ENCODE measurements around the gene SRRM2. TPM values are rescaled to one million over a fixed set of nuclear protein-coding genes. Genes with fewer than 3 reads are reported as not detected.

SRRM2 gene
- total RNA-seq, 2 donors from 2014 or later: 1,185 to 1,285 TPM

- Mint-ChIP-seq H3K27ac (no peak overlapping the region), H3K4me1 (peaks cover 4% of the 10 kb centered on the region), H3K36me3 (ENCODE audit: low read depth) (no peaks in the 10 kb centered on the region), H3K4me3 (no peak overlapping the region), H3K27me3 (peaks cover 18% of the 10 kb centered on the region)
- ATAC-seq (no peak), DNase-seq (no peak)
- no peaks in the 10 kb centered on the region for H3K9me3 ChIP-seq (ENCODE audit: control insufficient read depth, low read length, poor library complexity, severe bottlenecking)
These were observed 51.2 kb downstream of the SRRM2 start for GRCh38 chr16:2803545-2804195.

DNA sequence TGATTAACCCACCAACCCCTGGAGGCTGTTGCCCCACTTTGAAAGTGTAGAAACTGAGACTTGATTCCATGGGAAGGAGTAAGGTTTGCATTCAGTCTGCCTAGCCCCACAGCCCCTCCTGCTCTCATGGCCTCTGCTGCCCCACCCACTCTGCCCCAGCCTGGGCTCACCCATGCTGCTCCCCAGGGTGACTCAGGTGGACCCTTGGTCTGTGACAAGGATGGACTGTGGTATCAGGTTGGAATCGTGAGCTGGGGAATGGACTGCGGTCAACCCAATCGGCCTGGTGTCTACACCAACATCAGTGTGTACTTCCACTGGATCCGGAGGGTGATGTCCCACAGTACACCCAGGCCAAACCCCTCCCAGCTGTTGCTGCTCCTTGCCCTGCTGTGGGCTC, 52.3 kb downstream of the SRRM2 start:
- DNase-seq: no peak
- no peak overlapping the region for H3K4me3 Mint-ChIP-seq
- H3K9me3 ChIP-seq (ENCODE audit: control insufficient read depth, low read length, poor library complexity, severe bottlenecking): no peaks in the 10 kb centered on the region
- H3K4me1 Mint-ChIP-seq: peaks cover 4% of the 10 kb centered on the region
- H3K27ac Mint-ChIP-seq: no peak overlapping the region
- H3K36me3 Mint-ChIP-seq (ENCODE audit: low read depth): peaks cover 2% of the 10 kb centered on the region
- no peak for ATAC-seq
- H3K27me3 Mint-ChIP-seq: peaks cover 28% of the 10 kb centered on the region

DNA sequence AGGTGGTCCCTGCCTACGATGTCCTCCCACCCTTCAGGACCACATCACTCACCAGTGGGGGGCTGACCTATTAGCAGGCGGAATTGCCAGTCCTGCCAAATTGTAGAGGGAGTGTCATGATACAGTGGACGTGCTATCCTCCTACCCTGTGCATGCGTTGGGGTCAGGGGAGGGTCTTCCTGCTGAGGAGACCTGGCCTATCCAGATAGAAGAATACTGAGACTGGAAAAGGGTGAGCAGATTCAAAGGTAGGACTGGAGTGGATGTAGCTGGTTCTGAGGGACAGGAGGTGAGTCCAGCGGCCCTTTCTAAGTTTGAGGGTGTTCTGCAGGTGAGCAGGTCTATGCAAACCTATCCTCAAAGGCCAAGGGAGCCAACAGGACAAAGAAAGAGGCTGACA, 53.8 kb downstream of the SRRM2 start:
- Mint-ChIP-seq H3K27ac (no peak overlapping the region), H3K27me3 (peaks cover 38% of the 10 kb centered on the region), H3K4me1 (peaks cover 4% of the 10 kb centered on the region), H3K36me3 (ENCODE audit: low read depth) (peaks cover 2% of the 10 kb centered on the region), H3K4me3 (no peak overlapping the region)
- DNase-seq (no peak), ATAC-seq (no peak)
- no peaks in the 10 kb centered on the region for H3K9me3 ChIP-seq (ENCODE audit: control insufficient read depth, low read length, poor library complexity, severe bottlenecking)

DNA sequence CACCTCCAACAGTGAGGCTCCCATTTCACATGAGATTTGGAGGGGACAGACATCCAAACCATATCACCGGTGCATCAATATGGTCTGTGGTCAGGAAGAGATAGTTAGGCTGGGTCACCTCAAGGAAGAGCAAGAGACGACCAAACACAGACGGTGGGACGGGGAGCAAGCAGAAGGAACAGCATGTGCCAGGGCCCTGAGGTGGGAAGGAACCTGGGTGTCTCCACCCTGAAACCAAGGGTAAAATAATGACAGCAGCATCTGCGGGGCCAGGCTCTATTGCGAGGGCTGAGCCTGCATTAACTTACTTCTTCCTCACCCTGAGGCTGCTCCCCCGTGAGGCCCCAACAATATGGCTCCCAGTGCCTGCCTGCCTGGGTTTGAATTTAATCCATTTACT, 55.7 kb downstream of the SRRM2 start:
- Mint-ChIP-seq H3K27me3 (peaks cover 38% of the 10 kb centered on the region), H3K36me3 (ENCODE audit: low read depth) (peaks cover 2% of the 10 kb centered on the region), H3K27ac (no peak overlapping the region), H3K4me1 (peaks cover 2% of the 10 kb centered on the region), H3K4me3 (no peak overlapping the region)
- ATAC-seq: no peak
- no peaks in the 10 kb centered on the region for H3K9me3 ChIP-seq (ENCODE audit: control insufficient read depth, low read length, poor library complexity, severe bottlenecking)
- no peak for DNase-seq

GRCh38 chr16:2809149-2809760, 56.8 kb downstream of the SRRM2 start:
- no peak for DNase-seq
- H3K27ac Mint-ChIP-seq: no peak overlapping the region
- ATAC-seq: no peak
- H3K9me3 ChIP-seq (ENCODE audit: control insufficient read depth, low read length, poor library complexity, severe bottlenecking): no peaks in the 10 kb centered on the region
- H3K4me3 Mint-ChIP-seq: no peak overlapping the region
- H3K4me1 Mint-ChIP-seq: peaks cover 2% of the 10 kb centered on the region
- H3K27me3 Mint-ChIP-seq: peaks cover 38% of the 10 kb centered on the region
- peaks cover 2% of the 10 kb centered on the region for H3K36me3 Mint-ChIP-seq (ENCODE audit: low read depth)

GRCh38 chr16:2810651-2811050, 58.2 kb downstream of the SRRM2 start:
- no peaks in the 10 kb centered on the region for H3K9me3 ChIP-seq (ENCODE audit: control insufficient read depth, low read length, poor library complexity, severe bottlenecking)
- Mint-ChIP-seq H3K27me3 (peaks cover 38% of the 10 kb centered on the region), H3K36me3 (ENCODE audit: low read depth) (peaks cover 2% of the 10 kb centered on the region), H3K4me3 (no peak overlapping the region), H3K4me1 (peaks cover 2% of the 10 kb centered on the region), H3K27ac (no peak overlapping the region)
- DNase-seq (no peak), ATAC-seq (no peak)

- Mint-ChIP-seq H3K27me3 (peaks cover 31% of the 10 kb centered on the region), H3K4me3 (no peak overlapping the region), H3K27ac (no peak overlapping the region), H3K4me1 (peaks cover 2% of the 10 kb centered on the region), H3K36me3 (ENCODE audit: low read depth) (peaks cover 2% of the 10 kb centered on the region)
- ATAC-seq (no peak), DNase-seq (no peak)
- H3K9me3 ChIP-seq (ENCODE audit: control insufficient read depth, low read length, poor library complexity, severe bottlenecking): no peaks in the 10 kb centered on the region
These were observed 59.4 kb downstream of the SRRM2 start for GRCh38 chr16:2811703-2812471.

- Mint-ChIP-seq H3K36me3 (ENCODE audit: low read depth) (peaks cover 2% of the 10 kb centered on the region), H3K4me1 (no peaks in the 10 kb centered on the region), H3K27ac (no peak overlapping the region), H3K27me3 (peaks cover 19% of the 10 kb centered on the region), H3K4me3 (no peak overlapping the region)
- no peaks in the 10 kb centered on the region for H3K9me3 ChIP-seq (ENCODE audit: control insufficient read depth, low read length, poor library complexity, severe bottlenecking)
- ATAC-seq (no peak), DNase-seq (no peak)
These were observed 61.4 kb downstream of the SRRM2 start for GRCh38 chr16:2813771-2814221.

DNA sequence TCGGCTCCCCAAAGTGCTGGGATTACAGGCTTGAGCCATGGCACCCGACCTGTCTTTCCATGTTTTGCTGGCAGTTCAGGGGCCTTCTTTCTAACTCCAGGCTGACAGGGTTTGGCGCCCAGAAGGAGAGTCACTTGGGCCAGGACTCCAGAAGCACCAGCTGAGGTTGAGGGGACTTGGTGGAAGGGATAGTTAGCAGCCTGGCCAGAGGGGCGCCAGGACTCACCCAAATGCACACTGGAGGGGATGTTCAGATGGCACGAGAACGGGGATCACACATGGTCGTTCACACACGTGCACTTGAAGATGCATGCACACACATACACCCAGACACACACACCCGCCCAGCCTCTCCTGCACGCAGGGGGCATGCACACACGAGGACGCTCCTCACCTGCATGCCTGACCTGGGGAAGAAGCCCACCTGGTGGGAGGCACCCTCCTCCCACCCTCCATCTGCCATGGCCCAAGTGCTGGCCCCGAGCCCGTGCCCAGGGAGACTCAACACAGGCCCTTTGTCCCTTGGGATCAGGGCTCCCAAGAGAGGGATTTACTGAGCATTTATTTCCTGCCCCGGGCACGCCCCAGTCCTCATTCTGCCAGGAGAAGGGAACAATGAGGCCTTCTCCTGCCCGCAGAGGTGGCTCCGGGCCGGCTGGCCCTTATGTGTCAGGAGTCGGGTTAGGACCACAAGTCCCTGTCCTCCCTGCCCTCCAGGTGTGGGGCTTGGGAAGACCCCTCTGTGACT, 62.3 kb downstream of the SRRM2 start:
- H3K27ac Mint-ChIP-seq: no peak overlapping the region
- H3K4me3 Mint-ChIP-seq: no peak overlapping the region
- no peaks in the 10 kb centered on the region for H3K36me3 Mint-ChIP-seq (ENCODE audit: low read depth)
- DNase-seq: no peak
- ATAC-seq: no peak
- H3K4me1 Mint-ChIP-seq: no peaks in the 10 kb centered on the region
- H3K27me3 Mint-ChIP-seq: peaks cover 14% of the 10 kb centered on the region
- no peaks in the 10 kb centered on the region for H3K9me3 ChIP-seq (ENCODE audit: control insufficient read depth, low read length, poor library complexity, severe bottlenecking)

- H3K9me3 ChIP-seq (ENCODE audit: control insufficient read depth, low read length, poor library complexity, severe bottlenecking): no peaks in the 10 kb centered on the region
- Mint-ChIP-seq H3K4me3 (no peak overlapping the region), H3K4me1 (no peaks in the 10 kb centered on the region), H3K27me3 (peaks cover 8% of the 10 kb centered on the region), H3K27ac (no peak overlapping the region), H3K36me3 (ENCODE audit: low read depth) (no peaks in the 10 kb centered on the region)
- ATAC-seq: no peak
- no peak for DNase-seq
These were observed 62.9 kb downstream of the SRRM2 start for GRCh38 chr16:2815299-2815771.

DNA sequence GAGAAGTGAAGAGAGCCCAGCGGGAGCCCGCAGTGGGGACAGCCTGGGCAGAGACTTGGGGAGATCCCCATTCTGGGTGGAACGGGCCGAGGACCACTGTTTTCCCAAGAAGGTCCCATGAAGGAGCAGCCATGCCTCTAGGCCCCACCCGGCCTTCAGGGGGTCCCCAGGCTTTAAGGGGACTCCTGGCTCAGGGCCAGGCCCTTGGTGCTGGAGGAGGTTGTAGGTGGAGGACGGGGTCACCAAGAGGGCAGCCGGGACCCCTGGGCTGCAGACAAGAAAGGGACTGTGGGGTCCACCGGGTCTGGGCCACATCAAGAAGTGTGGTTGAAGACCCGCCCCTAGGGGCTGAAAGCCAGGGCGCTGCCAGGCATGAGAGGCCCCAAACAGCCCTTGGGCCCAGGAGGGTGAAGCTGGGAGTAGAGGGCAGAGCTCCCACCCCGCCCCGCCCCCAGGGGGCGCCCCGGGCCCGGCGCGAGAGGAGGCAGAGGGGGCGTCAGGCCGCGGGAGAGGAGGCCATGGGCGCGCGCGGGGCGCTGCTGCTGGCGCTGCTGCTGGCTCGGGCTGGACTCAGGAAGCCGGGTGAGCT, 64.4 kb downstream of the SRRM2 start, which contains the start of gene PRSS21:
TSS of gene PRSS21 (plus strand) at position 487 of the 589 bp plus-strand sequence. CDS start at position 519, 32 bp downstream.
- no peaks in the 10 kb centered on the region for H3K9me3 ChIP-seq (ENCODE audit: control insufficient read depth, low read length, poor library complexity, severe bottlenecking)
- DNase-seq (peak in 1 of 3 donors; percentile 26), ATAC-seq (peak; percentile 52)
- H3K27me3 Mint-ChIP-seq: peaks cover 5% of the 10 kb centered on the region
- no peak within 1 kb of the TSS for H3K27ac Mint-ChIP-seq
- no peaks in the 10 kb centered on the region for H3K4me1 Mint-ChIP-seq
- H3K36me3 Mint-ChIP-seq (ENCODE audit: low read depth): no peaks in the 10 kb centered on the region
- H3K4me3 Mint-ChIP-seq: no peak within 1 kb of the TSS

- H3K4me1 Mint-ChIP-seq: no peaks in the 10 kb centered on the region
- H3K4me3 Mint-ChIP-seq: no peak overlapping the region
- no peak overlapping the region for H3K27ac Mint-ChIP-seq
- no peaks in the 10 kb centered on the region for H3K36me3 Mint-ChIP-seq (ENCODE audit: low read depth)
- H3K27me3 Mint-ChIP-seq: peaks cover 5% of the 10 kb centered on the region
- H3K9me3 ChIP-seq (ENCODE audit: control insufficient read depth, low read length, poor library complexity, severe bottlenecking): no peaks in the 10 kb centered on the region
- ATAC-seq (no peak), DNase-seq (no peak)
These were observed 65.2 kb downstream of the SRRM2 start for GRCh38 chr16:2817340-2818271.
